Subcutaneous adipose tissue (tissue), 4 donors: ENCODE data around the gene FAM180B. TPM values are rescaled to one million over a fixed set of nuclear protein-coding genes. Genes with fewer than 3 reads are reported as not detected.

Source experiments
- CTCF ChIP-seq: fragments of 450-650 bp; IDR thresholded peaks from one replicate; pipeline ENCODE4 v1.5.1; 2016; ENCODE audit warnings: low read depth, mild to moderate bottlenecking, control low read depth, antibody characterized with exemption, moderate library complexity
- total RNA-seq, 4 donors: library from RNA; depleted of rRNA; stranded (reverse); fragments of >200 nt; gene quantifications; one replicate each; pipeline ENCODE4 v1.1.0, GENCODE V29; 2016

The FAM180B gene
- total RNA-seq, 4 donors from 2014 or later = 0.82 to 4.6 (median 1.7) TPM

GRCh38 chr11:47606731-47607130, 20.3 kb downstream of the FAM180B start:
- TF ChIP-seq CTCF = no peak

GRCh38 chr11:47607380-47607779, 20.9 kb downstream of the FAM180B start:
- TF ChIP-seq CTCF = no peak

- TF ChIP-seq CTCF = no peak
These were observed 23.2 kb downstream of the FAM180B start for GRCh38 chr11:47609675-47610074.

- TF ChIP-seq CTCF = no peak
These were observed 24.9 kb downstream of the FAM180B start for GRCh38 chr11:47611348-47611794.

- TF ChIP-seq CTCF = no peak
These were observed 28.8 kb downstream of the FAM180B start for GRCh38 chr11:47615249-47615648.

GRCh38 chr11:47616726-47617416, 30.4 kb downstream of the FAM180B start:
- TF ChIP-seq CTCF = no peak

GRCh38 chr11:47617417-47617809, 30.9 kb downstream of the FAM180B start:
- TF ChIP-seq CTCF = no peak
